GM12878 (cell line): Measurements from ENCODE around the gene NAV2. TPM values are rescaled to one million over a fixed set of nuclear protein-coding genes. Genes with fewer than 3 reads are reported as not detected.

Source experiments
- ATAC-seq: fragments of 200-7000 bp; cut with Tn5 transposase; 3 replicates; pipeline ENCODE4 v1.9.1; 2020; ENCODE audit warnings: mild to moderate bottlenecking, moderate library complexity
- BruUV-seq: library from RNA; stranded (reverse); fragments of 400-500 nt; replicated peaks from 2 replicates; lab custom pipeline; 2021; lab: Mats Ljungman, UMichigan
- CTCF ChIA-PET: fragments of 300-600 bp; sonication (Branson Sonifier 250); formaldehyde crosslinking; extraction: SDS; loops from one replicate; lab custom pipeline; 2021; ENCODE audit warnings: inconsistent platforms; lab: Yijun Ruan, JAX
- POLR2A ChIA-PET: fragments of 350-600 bp; formaldehyde crosslinking; extraction: SDS; loops from one replicate; lab custom pipeline; 2021; ENCODE audit warnings: inconsistent platforms; lab: Charles Lee
- RAD21 ChIA-PET: fragments of 300-600 bp; sonication (Branson Sonifier 250); formaldehyde crosslinking; loops from one replicate; lab custom pipeline; 2023; ENCODE audit warnings: antibody characterized with exemption; ENCODE audit not compliant: unreplicated experiment; lab: Charles Lee
- SMC1A ChIA-PET: fragments of 300-600 bp; sonication (Branson Sonifier 250); formaldehyde crosslinking; loops from one replicate; lab custom pipeline; 2023; ENCODE audit not compliant: unreplicated experiment, uncharacterized antibody; lab: Charles Lee
- DNase-seq: peaks from one replicate; pipeline ENCODE4 v3.0.0-alpha.2; 2011; ENCODE audit warnings: low read depth, low spot score
- FAIRE-seq: peaks from 3 replicates; lab custom pipeline; 2011; peaks lifted over from hg19 to GRCh38; lab: Jason Lieb, UNC
- H2AFZ ChIP-seq: 2 replicates; pipeline ENCODE4 v1.6.0; 2011; ENCODE audit warnings: low read depth, low read length, control low read depth; ENCODE audit not compliant: control insufficient read depth
- H3K27ac ChIP-seq: 2 replicates; pipeline ENCODE4 v1.5.1; 2011; ENCODE audit warnings: control low read depth; ENCODE audit not compliant: control insufficient read depth, insufficient read depth
- H3K27me3 ChIP-seq, 2 experiments: replicated peaks in 1 of 2; 2 replicates each; pipeline versions ENCODE4 v1.6.0 to v1.6.1; 2011; ENCODE audit warnings: low read length in 1 of 2; ENCODE audit not compliant: control insufficient read depth in 2 of 2, insufficient read depth in 2 of 2
- H3K36me3 ChIP-seq, 2 experiments: 2 replicates each; pipeline ENCODE4 v1.5.1; 2011; ENCODE audit warnings: low read length in 1 of 2; ENCODE audit not compliant: control insufficient read depth in 2 of 2, insufficient read depth in 2 of 2
- H3K4me1 ChIP-seq: 2 replicates; pipeline ENCODE4 v1.6.1; 2011; ENCODE audit warnings: mild to moderate bottlenecking, low read length, moderate library complexity, mixed read lengths; ENCODE audit not compliant: control insufficient read depth, insufficient read depth
- H3K4me2 ChIP-seq: 2 replicates; pipeline ENCODE4 v1.6.0; 2011; ENCODE audit warnings: control low read depth; ENCODE audit not compliant: control insufficient read depth, insufficient read depth
- H3K4me3 ChIP-seq: fragments of 200-600 bp; sonication (generic); 2 replicates; pipeline ENCODE4 v1.5.1; 2016
- H3K79me2 ChIP-seq: 2 replicates; pipeline ENCODE4 v1.6.0; 2011; ENCODE audit warnings: low read length; ENCODE audit not compliant: control insufficient read depth, insufficient read depth
- H3K9ac ChIP-seq: 2 replicates; pipeline ENCODE4 v1.8.0; 2011; ENCODE audit warnings: low read length, control low read depth, mixed read lengths; ENCODE audit not compliant: control insufficient read depth, insufficient read depth
- H3K9me3 ChIP-seq: replicated peaks from 3 replicates; pipeline ENCODE4 v1.5.1; 2011; ENCODE audit warnings: mild to moderate bottlenecking, low read length; ENCODE audit not compliant: control insufficient read depth, insufficient read depth
- H4K20me1 ChIP-seq: 2 replicates; pipeline ENCODE4 v1.6.0; 2011; ENCODE audit not compliant: control insufficient read depth, insufficient read depth
- BACH1 ChIP-seq: fragments of 450-650 bp; IDR thresholded peaks from 2 replicates; pipeline ENCODE4 v1.6.1; 2017; ENCODE audit warnings: mild to moderate bottlenecking, borderline replicate concordance
- BCL11A ChIP-seq: IDR thresholded peaks from 2 replicates; pipeline ENCODE4 v1.6.1; 2011; ENCODE audit warnings: low read depth, low read length
- FOXM1 ChIP-seq: IDR thresholded peaks from 2 replicates; pipeline ENCODE4 v1.6.1; 2012; ENCODE audit warnings: low read depth, mild to moderate bottlenecking, inconsistent platforms, low read length, moderate library complexity
- IRF5 ChIP-seq: fragments of 450-650 bp; IDR thresholded peaks from 2 replicates; pipeline ENCODE4 v1.6.1; 2017; ENCODE audit warnings: borderline replicate concordance
- JUNB ChIP-seq: IDR thresholded peaks from 2 replicates; pipeline ENCODE4 v1.6.1; 2016; ENCODE audit warnings: antibody characterized with exemption, mild to moderate bottlenecking
- KLF5 ChIP-seq: fragments of 450-650 bp; IDR thresholded peaks from 2 replicates; pipeline ENCODE4 v1.6.1; 2014; ENCODE audit warnings: mild to moderate bottlenecking; ENCODE audit not compliant: partially characterized antibody
- MTA3 ChIP-seq: IDR thresholded peaks from 2 replicates; pipeline ENCODE4 v1.6.1; 2012; ENCODE audit warnings: low read length, inconsistent platforms, borderline replicate concordance
- NR2F1 ChIP-seq: fragments of 450-650 bp; conservative IDR thresholded peaks from 2 replicates; pipeline ENCODE4 v1.6.1; 2017; ENCODE audit warnings: mild to moderate bottlenecking
- RAD21 ChIP-seq: IDR thresholded peaks from 2 replicates; pipeline ENCODE4 v1.6.1; 2011; ENCODE audit warnings: mild to moderate bottlenecking, low read depth, low read length, moderate library complexity; ENCODE audit not compliant: insufficient read depth
- RAD51 ChIP-seq: fragments of 450-650 bp; IDR thresholded peaks from 2 replicates; pipeline ENCODE4 v1.6.1; 2016; ENCODE audit warnings: moderate library complexity, mild to moderate bottlenecking, inconsistent platforms
- RELA ChIP-seq: fragments of 450-650 bp; IDR thresholded peaks from 2 replicates; pipeline ENCODE4 v1.8.0; 2014; ENCODE audit warnings: borderline replicate concordance; ENCODE audit not compliant: partially characterized antibody
- SMAD1 ChIP-seq: fragments of 450-650 bp; IDR thresholded peaks from 2 replicates; pipeline ENCODE4 v1.6.1; 2018; ENCODE audit warnings: mild to moderate bottlenecking, low read depth; ENCODE audit not compliant: partially characterized antibody
- SP1 ChIP-seq: IDR thresholded peaks from one replicate; pipeline ENCODE4 v1.6.1; 2011; ENCODE audit warnings: low read depth, low read length
- TCF12 ChIP-seq: IDR thresholded peaks from 2 replicates; pipeline ENCODE4 v1.6.1; 2011; ENCODE audit warnings: low read depth, mild to moderate bottlenecking, low read length
- USF2 ChIP-seq: IDR thresholded peaks from 2 replicates; pipeline ENCODE4 v1.6.1; 2011; ENCODE audit warnings: low read depth, low read length, improper control_type of control experiment, borderline replicate concordance
- ZBTB33 ChIP-seq: fragments of 450-650 bp; IDR thresholded peaks from 2 replicates; pipeline ENCODE4 v1.6.1; 2017; ENCODE audit warnings: mild to moderate bottlenecking
- ZNF24 ChIP-seq: fragments of 450-650 bp; IDR thresholded peaks from 2 replicates; pipeline ENCODE4 v1.6.1; 2017; ENCODE audit warnings: antibody characterized with exemption, mild to moderate bottlenecking
- ZNF384 ChIP-seq: IDR thresholded peaks from 2 replicates; pipeline ENCODE4 v1.6.1; 2012; ENCODE audit warnings: low read depth, mild to moderate bottlenecking, low read length, improper control_type of control experiment, borderline replicate concordance
- ZSCAN29 ChIP-seq: fragments of 450-650 bp; IDR thresholded peaks from 2 replicates; pipeline ENCODE4 v1.6.1; 2017; ENCODE audit warnings: mild to moderate bottlenecking, moderate library complexity
- WGBS: methylation state at CpG from one replicate; pipeline ENCODE4 v1.1.6; 2016; ENCODE audit warnings: low lambda C conversion rate; ENCODE audit not compliant: insufficient replicate concordance, insufficient coverage; ENCODE audit errors: missing lambda C conversion rate; 5-methylcytosine and 5-hydroxymethylcytosine counted together
- in situ Hi-C: fragments of 300-500 bp; cut with MboI; formaldehyde crosslinking; loops from 9 replicates; pipeline ENCODE4 v1.14.3; 2018; ENCODE audit warnings: mixed read lengths
- intact Hi-C: fragments of 100-400 bp; cut with micrococcal nuclease; formaldehyde crosslinking; loops from one replicate; pipeline ENCODE4 v1.14.2; 2022; ENCODE audit not compliant: unreplicated experiment
- polyA plus RNA-seq, 11 experiments: library from polyadenylated mRNA; depleted of rRNA in 4 of 11; unstranded in 6 of 11; stranded (reverse) in 5 of 11; fragments of >200 nt; fragmentation: Nextera tagmentation in 4 of 11; fragmentation: Illumina TruSeq in 1 of 11; extraction: Ambion mirVana in 4 of 11; extraction: Trizol in 1 of 11; gene quantifications; 1 replicate in 1 of 11; 2 replicates in 10 of 11; pipeline versions ENCODE4 v1.2.1 to v1.2.3, GENCODE V29; 2011 to 2016; ENCODE audit warnings: inconsistent platforms in 2 of 11, missing spikeins in 2 of 11, low read depth in 1 of 11
- total RNA-seq, 4 experiments: library from RNA; depleted of rRNA in 3 of 4; stranded (reverse); fragments of >200 nt in 3 of 4; fragmentation: Illumina TruSeq in 1 of 4; extraction: Trizol in 1 of 4; gene quantifications; 2 replicates each; pipeline versions ENCODE4 v1.2.1 to v1.2.3, GENCODE V29; 2013 to 2021

Gene NAV2
- total and polyA plus RNA-seq, 10 of the 15 experiments (the other 5 are each of a cell fraction or from before 2014, with no cell fraction given): 0.35 to 6.1 (median 1.1) TPM

- TF ChIP-seq ZNF24 (no peak), JUNB (no peak), RAD51 (no peak)
These were observed 39.9 kb upstream of the NAV2 start (continued) for GRCh38 chr11:19672586-19673206.

GRCh38 chr11:19673924-19674729 is 38.5 kb upstream of the NAV2 start:
- intact Hi-C loops: no loop called here
- no peak for ATAC-seq
- CTCF ChIA-PET: no interaction called here
- Histone ChIP-seq H3K9ac (no peak overlapping the region), H4K20me1 (no peaks in the 10 kb centered on the region), H3K4me1 (no peaks in the 10 kb centered on the region), H3K36me3 (no peaks in the 10 kb centered on the region), H2AFZ (no peak overlapping the region), H3K27ac (no peak overlapping the region), H3K27me3 (no peaks in the 10 kb centered on the region; a peak in 1 of 4 replicates), H3K9me3 (no peaks in the 10 kb centered on the region), H3K4me2 (no peak overlapping the region), H3K79me2 (no peaks in the 10 kb centered on the region), H3K4me3 (no peak overlapping the region)
- SMC1A ChIA-PET: interaction anchor here (1.2 kb wide), 1 partner anchor 68 kb away, joined by 3 read pairs; no protein-coding TSS in a partner anchor
- WGBS: 37% methylated on average over 14 of the region's 14 CpGs
- in situ Hi-C loops: no loop called here
- BruUV-seq: no TSS peak
- FAIRE-seq: no peak
- no peak for DNase-seq
- RAD21 ChIA-PET: no interaction called here
- POLR2A ChIA-PET: no interaction called here
- TF ChIP-seq NR2F1: no peak
- TF ChIP-seq BCL11A: no peak
- TF ChIP-seq BACH1: no peak
- no peak for TF ChIP-seq RAD21
- TF ChIP-seq IRF5: no peak
- no peak for TF ChIP-seq ZBTB33
- TF ChIP-seq RELA: no peak
- no peak for TF ChIP-seq ZSCAN29
- TF ChIP-seq KLF5: no peak
- no peak for TF ChIP-seq MTA3
- no peak for TF ChIP-seq SMAD1
- TF ChIP-seq SP1: no peak
- TF ChIP-seq ZNF384: no peak
- TF ChIP-seq USF2: no peak
- no peak for TF ChIP-seq FOXM1
- TF ChIP-seq TCF12: no peak
